ENCODE results near the gene HIPK4. TPM values are rescaled to one million over a fixed set of nuclear protein-coding genes. Genes with fewer than 3 reads are reported as not detected.

Gene HIPK4
- total RNA-seq, 1 experiment from 2014 or later = 0.74 TPM

DNA sequence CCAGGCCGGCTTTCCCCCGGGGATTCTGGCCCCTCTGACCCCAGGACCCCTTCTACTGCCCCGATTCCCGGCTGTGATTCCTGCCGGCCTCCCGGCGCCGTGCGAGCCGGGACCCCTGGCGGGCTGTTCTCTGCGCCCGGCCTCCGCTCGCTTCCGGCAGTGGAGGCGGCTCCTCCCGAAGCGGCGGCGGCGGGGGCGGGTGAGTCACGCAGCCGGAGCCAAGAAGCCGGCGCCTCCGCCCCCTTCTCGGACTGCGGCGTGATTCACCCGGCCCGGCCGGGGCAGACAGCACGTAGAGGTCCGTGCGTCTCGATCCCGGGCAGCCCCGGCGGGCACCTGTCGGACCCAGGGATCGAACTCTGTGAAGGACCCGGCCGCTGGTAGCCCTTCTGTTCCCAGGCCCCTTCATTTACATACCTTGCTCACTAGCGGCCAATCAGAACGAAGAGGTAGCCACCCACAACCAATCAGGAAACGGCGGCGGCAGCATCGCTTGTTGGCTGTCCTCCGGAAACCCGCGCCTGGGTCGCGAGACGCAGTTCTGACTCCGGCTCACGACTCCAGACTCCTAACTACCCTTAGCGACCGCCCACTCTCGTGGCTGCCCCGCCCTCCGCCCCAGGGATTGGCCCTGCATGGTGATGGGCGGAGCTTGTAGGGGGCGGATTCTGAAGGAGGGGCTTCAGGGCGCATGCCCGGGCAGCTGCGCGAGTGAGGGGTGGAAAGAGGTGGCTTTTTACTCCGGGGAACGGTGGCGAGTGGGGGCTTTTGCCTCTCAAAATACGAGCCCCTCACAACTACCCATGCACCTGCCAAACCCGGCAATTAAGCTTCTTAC lies 35.7 kb upstream of the HIPK4 start, which contains the start of gene SERTAD1:
TSS of gene SERTAD1 (minus strand) at position 543 of the 838 bp plus-strand sequence. CDS start 2,446 bp downstream, outside the sequence.
- ChIA-PET POLR2A (interaction anchor here (0.5 to 2.2 kb wide), 18 partner anchors 8 to 265 kb away, joined by 3 to 28 read pairs (median 5); partner anchors contain the start of genes BLVRB, C19orf47, PRX and SERTAD3), RAD21 (ENCODE audit: low non-redundant PET in 1 of 2, low total read pairs in 2 of 2, uncharacterized antibody in 2 of 2, unreplicated experiment in 2 of 2) (no interaction called here), CTCF (interaction anchor here (0.6 to 1.3 kb wide), 8 partner anchors 15 to 209 kb away, joined by 3 to 10 read pairs (median 4); partner anchors contain the start of gene BLVRB)
- ATAC-seq (peak; percentile 79), DNase-seq (ENCODE audit: low read depth, low spot score) (peak; percentile 98)
- Histone ChIP-seq H3K9me3 (ENCODE audit: control insufficient read depth in 1 of 2, insufficient read depth in 1 of 2, low read depth in 1 of 2, low read length in 2 of 2) (no peaks in the 10 kb centered on the region), H3K9ac (ENCODE audit: low read length) (peak within 1 kb of the TSS; percentile 80), H3K79me2 (ENCODE audit: insufficient read depth, low read length) (peaks cover 35% of the 10 kb centered on the region), H3K36me3 (ENCODE audit: control insufficient read depth in 1 of 2, insufficient read depth in 2 of 2, low read length in 2 of 2) (peaks cover 5 to 13% of the 10 kb centered on the region in 2 experiments; a peak in 2 of 4 replicates), H3K4me1 (ENCODE audit: control insufficient read depth in 1 of 2, insufficient read depth in 2 of 2, low read length in 2 of 2) (peaks cover 27 to 57% of the 10 kb centered on the region in 2 experiments), H3K4me2 (ENCODE audit: low read length) (peak within 1 kb of the TSS; percentile 95), H2AFZ (ENCODE audit: low read depth, low read length, poor library complexity, severe bottlenecking) (no peak within 1 kb of the TSS), H3K9me2 (ENCODE audit: insufficient read depth) (no peaks in the 10 kb centered on the region), H3K27ac (ENCODE audit: low read depth, low read length) (peak within 1 kb of the TSS; percentile 98), H4K20me1 (ENCODE audit: insufficient read depth) (no peaks in the 10 kb centered on the region), H3K4me3 (replicated peaks in 1 of 2; ENCODE audit: low read depth in 1 of 2, low read length in 2 of 2) (peak within 1 kb of the TSS; percentile 65 to 84), H3K27me3 (ENCODE audit: insufficient read depth, low read length) (no peaks in the 10 kb centered on the region)
- TF ChIP-seq POLR2A (IDR thresholded peaks at IDR 0.05; ENCODE audit: borderline replicate concordance, extremely low read depth, insufficient read depth, insufficient read length) = peak; percentile 97
- TF ChIP-seq CEBPB (IDR thresholded peaks at IDR 0.05; ENCODE audit: low read depth) = no peak
- TF ChIP-seq, protein P1, sequence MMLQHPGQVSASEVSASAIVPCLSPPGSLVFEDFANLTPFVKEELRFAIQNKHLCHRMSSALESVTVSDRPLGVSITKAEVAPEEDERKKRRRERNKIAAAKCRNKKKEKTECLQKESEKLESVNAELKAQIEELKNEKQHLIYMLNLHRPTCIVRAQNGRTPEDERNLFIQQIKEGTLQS (IDR thresholded peaks at IDR 0.05) = no peak
- peak; percentile 36 for TF ChIP-seq RAD21 (IDR thresholded peaks at IDR 0.05; ENCODE audit: low read depth)
- TF ChIP-seq TCF7L2 (IDR thresholded peaks at IDR 0.05; ENCODE audit: borderline replicate concordance, extremely low read depth, insufficient read depth, insufficient read length) = no peak
- TF ChIP-seq SP1 (IDR thresholded peaks at IDR 0.05; ENCODE audit: low read depth) = peak; percentile 92
- peak; percentile 97 for TF ChIP-seq EGR1 (IDR thresholded peaks at IDR 0.05; ENCODE audit: low read depth)
- TF ChIP-seq POLR2AphosphoS5 (IDR thresholded peaks at IDR 0.05; ENCODE audit: low read depth, low read length) = peak; percentile 100
- TF ChIP-seq ELF1 (IDR thresholded peaks at IDR 0.05; ENCODE audit: borderline replicate concordance, low read depth) = no peak; the same call in 1 of the 2 replicates
- peak; percentile 62 for TF ChIP-seq FOSL1 (IDR thresholded peaks at IDR 0.05; ENCODE audit: low read depth)
- no peak for TF ChIP-seq EZH2 (IDR thresholded peaks at IDR 0.05)
- TF ChIP-seq, protein P2, sequence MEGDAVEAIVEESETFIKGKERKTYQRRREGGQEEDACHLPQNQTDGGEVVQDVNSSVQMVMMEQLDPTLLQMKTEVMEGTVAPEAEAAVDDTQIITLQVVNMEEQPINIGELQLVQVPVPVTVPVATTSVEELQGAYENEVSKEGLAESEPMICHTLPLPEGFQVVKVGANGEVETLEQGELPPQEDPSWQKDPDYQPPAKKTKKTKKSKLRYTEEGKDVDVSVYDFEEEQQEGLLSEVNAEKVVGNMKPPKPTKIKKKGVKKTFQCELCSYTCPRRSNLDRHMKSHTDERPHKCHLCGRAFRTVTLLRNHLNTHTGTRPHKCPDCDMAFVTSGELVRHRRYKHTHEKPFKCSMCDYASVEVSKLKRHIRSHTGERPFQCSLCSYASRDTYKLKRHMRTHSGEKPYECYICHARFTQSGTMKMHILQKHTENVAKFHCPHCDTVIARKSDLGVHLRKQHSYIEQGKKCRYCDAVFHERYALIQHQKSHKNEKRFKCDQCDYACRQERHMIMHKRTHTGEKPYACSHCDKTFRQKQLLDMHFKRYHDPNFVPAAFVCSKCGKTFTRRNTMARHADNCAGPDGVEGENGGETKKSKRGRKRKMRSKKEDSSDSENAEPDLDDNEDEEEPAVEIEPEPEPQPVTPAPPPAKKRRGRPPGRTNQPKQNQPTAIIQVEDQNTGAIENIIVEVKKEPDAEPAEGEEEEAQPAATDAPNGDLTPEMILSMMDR (IDR thresholded peaks at IDR 0.05 in 2 of 3, conservative IDR thresholded peaks at IDR 0.05 in 1 of 3; ENCODE audit: borderline replicate concordance in 1 of 3, insufficient read depth in 1 of 3, low read depth in 2 of 3, low read length in 2 of 3) = peak; percentile 23 to 82 (median 75); a peak in 5 of 6 replicates
- no peak for TF ChIP-seq ZNF274 (IDR thresholded peaks at IDR 0.05; ENCODE audit: low read depth, low read length)
- TF ChIP-seq, protein P3, sequence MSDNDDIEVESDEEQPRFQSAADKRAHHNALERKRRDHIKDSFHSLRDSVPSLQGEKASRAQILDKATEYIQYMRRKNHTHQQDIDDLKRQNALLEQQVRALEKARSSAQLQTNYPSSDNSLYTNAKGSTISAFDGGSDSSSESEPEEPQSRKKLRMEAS (IDR thresholded peaks at IDR 0.05) = peak; percentile 65
- TF ChIP-seq, protein P4, sequence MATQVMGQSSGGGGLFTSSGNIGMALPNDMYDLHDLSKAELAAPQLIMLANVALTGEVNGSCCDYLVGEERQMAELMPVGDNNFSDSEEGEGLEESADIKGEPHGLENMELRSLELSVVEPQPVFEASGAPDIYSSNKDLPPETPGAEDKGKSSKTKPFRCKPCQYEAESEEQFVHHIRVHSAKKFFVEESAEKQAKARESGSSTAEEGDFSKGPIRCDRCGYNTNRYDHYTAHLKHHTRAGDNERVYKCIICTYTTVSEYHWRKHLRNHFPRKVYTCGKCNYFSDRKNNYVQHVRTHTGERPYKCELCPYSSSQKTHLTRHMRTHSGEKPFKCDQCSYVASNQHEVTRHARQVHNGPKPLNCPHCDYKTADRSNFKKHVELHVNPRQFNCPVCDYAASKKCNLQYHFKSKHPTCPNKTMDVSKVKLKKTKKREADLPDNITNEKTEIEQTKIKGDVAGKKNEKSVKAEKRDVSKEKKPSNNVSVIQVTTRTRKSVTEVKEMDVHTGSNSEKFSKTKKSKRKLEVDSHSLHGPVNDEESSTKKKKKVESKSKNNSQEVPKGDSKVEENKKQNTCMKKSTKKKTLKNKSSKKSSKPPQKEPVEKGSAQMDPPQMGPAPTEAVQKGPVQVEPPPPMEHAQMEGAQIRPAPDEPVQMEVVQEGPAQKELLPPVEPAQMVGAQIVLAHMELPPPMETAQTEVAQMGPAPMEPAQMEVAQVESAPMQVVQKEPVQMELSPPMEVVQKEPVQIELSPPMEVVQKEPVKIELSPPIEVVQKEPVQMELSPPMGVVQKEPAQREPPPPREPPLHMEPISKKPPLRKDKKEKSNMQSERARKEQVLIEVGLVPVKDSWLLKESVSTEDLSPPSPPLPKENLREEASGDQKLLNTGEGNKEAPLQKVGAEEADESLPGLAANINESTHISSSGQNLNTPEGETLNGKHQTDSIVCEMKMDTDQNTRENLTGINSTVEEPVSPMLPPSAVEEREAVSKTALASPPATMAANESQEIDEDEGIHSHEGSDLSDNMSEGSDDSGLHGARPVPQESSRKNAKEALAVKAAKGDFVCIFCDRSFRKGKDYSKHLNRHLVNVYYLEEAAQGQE (IDR thresholded peaks at IDR 0.05; ENCODE audit: low read depth) = no peak
- TF ChIP-seq YY1 (IDR thresholded peaks at IDR 0.05; ENCODE audit: extremely low read depth, insufficient replicate concordance, low read depth, low read length) = no peak
- peak; percentile 70 for TF ChIP-seq SRF (IDR thresholded peaks at IDR 0.05; ENCODE audit: low read depth)
- peak; percentile 95 for TF ChIP-seq SIN3A (IDR thresholded peaks at IDR 0.05; ENCODE audit: low read depth)
- no TSS peak for BruUV-seq (replicated peaks)
- intact Hi-C loops (cut with micrococcal nuclease) = loop anchor here (1.0 kb wide), 1 partner anchor 18 kb away; no protein-coding TSS in a partner anchor

Data from HCT116 (cell line).